Kidney (tissue), 14 donors: ENCODE measurements around the gene CRIM1. TPM values are rescaled to one million over a fixed set of nuclear protein-coding genes. Genes with fewer than 3 reads are reported as not detected.

Experiments used
- DNase-seq, 5 donors: peaks; one replicate each; pipeline ENCODE4 v3.0.0-alpha.2; 2013 to 2020
- FAIRE-seq: peaks from 2 replicates; lab custom pipeline; 2012; peaks lifted over from hg19 to GRCh38; lab: Jason Lieb, UNC
- H3K27ac ChIP-seq, 2 donors: one replicate each; pipeline ENCODE4 v1.7.0; 2013; ENCODE audit warnings: low read depth in 2 of 2, low read length in 2 of 2, inconsistent platforms in 1 of 2
- H3K27me3 ChIP-seq: one replicate; pipeline ENCODE4 v1.7.1; 2013; ENCODE audit warnings: low read length, inconsistent platforms; ENCODE audit not compliant: control insufficient read depth, insufficient read depth
- H3K36me3 ChIP-seq, 3 donors: one replicate each; pipeline versions ENCODE4 v1.7.0 to v1.7.1; 2013; ENCODE audit warnings: low read length in 3 of 3, control low read depth in 1 of 3, inconsistent platforms in 1 of 3; ENCODE audit not compliant: insufficient read depth in 3 of 3, control insufficient read depth in 2 of 3
- H3K4me1 ChIP-seq, 3 donors: one replicate each; pipeline versions ENCODE4 v1.7.0 to v1.7.1; 2013; ENCODE audit warnings: low read length in 3 of 3, inconsistent platforms in 1 of 3, low read depth in 1 of 3; ENCODE audit not compliant: control insufficient read depth in 2 of 3, insufficient read depth in 2 of 3
- H3K4me3 ChIP-seq, 3 donors: one replicate each; pipeline versions ENCODE4 v1.7.0 to v1.8.1; 2013; ENCODE audit warnings: low read length in 3 of 3, control low read depth in 1 of 3, inconsistent platforms in 1 of 3
- H3K9ac ChIP-seq, 3 donors: one replicate each; pipeline versions ENCODE4 v1.7.0 to v1.7.1; 2013; ENCODE audit warnings: low read length in 3 of 3, control low read depth in 1 of 3, inconsistent platforms in 1 of 3
- H3K9me3 ChIP-seq, 3 donors: one replicate each; pipeline versions ENCODE4 v1.7.0 to v1.7.1; 2013; ENCODE audit warnings: low read length in 3 of 3, control low read depth in 1 of 3, inconsistent platforms in 1 of 3; ENCODE audit not compliant: control insufficient read depth in 2 of 3, insufficient read depth in 1 of 3
- CTCF ChIP-seq: IDR thresholded peaks from 3 replicates; pipeline ENCODE4 v1.5.1; 2012; ENCODE audit warnings: mild to moderate bottlenecking, moderate library complexity, borderline replicate concordance; ENCODE audit not compliant: insufficient read depth; ENCODE audit errors: extremely low read depth
- intact Hi-C: fragments of 100-400 bp; cut with DNase I; formaldehyde crosslinking; loops from one replicate; pipeline ENCODE4 v1.11.1; 2022
- polyA plus RNA-seq: library from polyadenylated mRNA; stranded (reverse); fragments of 350-450 nt; fragmentation: Illumina TruSeq; extraction: RNeasy Lipid Tissue Mini Kit (QIAGEN cat#74804); gene quantifications from one replicate; pipeline ENCODE4 v1.2.3, GENCODE V29; 2014; ENCODE audit warnings: low read depth, low replicate concordance; ENCODE audit not compliant: insufficient read depth
- total RNA-seq: library from RNA; stranded (reverse); fragmentation: NEBNext Ultra II Directional; extraction: Animal tissue kit (Norgen Biotek cat#: 25700); gene quantifications from one replicate; pipeline ENCODE4 v1.2.1, GENCODE V29; 2021
- donor health status: control.
- donor health status: control.
- donor health status: control.
- donor health status: control.
- donor health status: control.
- donor health status: DM: yes; HTN: yes; CAD: no.
- donor health status: Normal renal cell carcinoma (clear cell type).

CRIM1 gene
- total and polyA plus RNA-seq, 2 donors from 2014 or later, result 47.2 to 154 TPM

DNA sequence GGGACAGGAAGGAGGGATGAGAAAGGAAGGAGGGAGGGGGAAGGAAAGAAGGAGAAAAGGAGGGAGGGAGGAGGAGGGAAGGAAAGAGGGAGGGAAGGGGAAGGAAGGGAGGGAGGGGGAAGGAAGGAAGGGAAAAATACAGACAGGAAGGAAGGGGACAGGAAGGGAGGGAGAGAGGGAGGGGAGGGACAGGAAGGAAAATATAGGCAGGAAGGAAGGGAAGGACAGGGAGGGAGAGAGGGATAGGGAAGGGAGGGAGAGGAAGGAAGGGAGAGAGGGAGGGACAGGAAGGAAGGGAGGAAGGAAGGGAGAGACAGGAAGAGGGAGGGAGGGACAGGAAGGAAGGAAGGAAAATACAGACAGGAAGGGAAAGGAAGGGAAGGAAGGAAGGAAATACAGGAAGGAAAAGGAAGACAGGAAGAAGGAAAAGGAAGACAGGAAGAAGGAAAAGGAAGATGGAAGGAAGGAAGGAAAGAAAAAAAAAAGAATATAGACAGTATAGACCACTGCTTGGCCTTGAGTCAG is 178.8 kb downstream of the CRIM1 start:
- no peak overlapping the region for H3K9ac ChIP-seq
- no peak for FAIRE-seq
- no peak for DNase-seq
- TF ChIP-seq CTCF, result no peak
- H3K36me3 ChIP-seq, result peaks cover 0 to 42% (median 27%) of the 10 kb centered on the region in 3 donors
- no peak overlapping the region for H3K4me3 ChIP-seq
- H3K9me3 ChIP-seq, result no peaks in the 10 kb centered on the region
- no peaks in the 10 kb centered on the region for H3K4me1 ChIP-seq
- H3K27me3 ChIP-seq, result no peaks in the 10 kb centered on the region
- H3K27ac ChIP-seq, result no peak overlapping the region
- intact Hi-C loops, result no loop called here

- FAIRE-seq, result no peak
- DNase-seq, result no peak
- Histone ChIP-seq H3K27me3 (no peaks in the 10 kb centered on the region), H3K36me3 (peaks cover 0 to 45% (median 28%) of the 10 kb centered on the region in 3 donors), H3K27ac (no peak overlapping the region), H3K9ac (no peak overlapping the region), H3K9me3 (no peaks in the 10 kb centered on the region), H3K4me3 (no peak overlapping the region), H3K4me1 (no peaks in the 10 kb centered on the region)
- TF ChIP-seq CTCF, result no peak
- intact Hi-C loops, result no loop called here
These were observed 179.5 kb downstream of the CRIM1 start for GRCh38 chr2:36535099-36535498.

GRCh38 chr2:36536776-36537175 is 181.2 kb downstream of the CRIM1 start:
- intact Hi-C loops, result no loop called here
- Histone ChIP-seq H3K4me1 (no peaks in the 10 kb centered on the region), H3K9ac (no peak overlapping the region), H3K27me3 (no peaks in the 10 kb centered on the region), H3K9me3 (no peaks in the 10 kb centered on the region), H3K27ac (no peak overlapping the region), H3K36me3 (peaks cover 0 to 48% (median 29%) of the 10 kb centered on the region in 3 donors), H3K4me3 (no peak overlapping the region)
- no peak for TF ChIP-seq CTCF
- DNase-seq, result no peak
- FAIRE-seq, result no peak

DNA sequence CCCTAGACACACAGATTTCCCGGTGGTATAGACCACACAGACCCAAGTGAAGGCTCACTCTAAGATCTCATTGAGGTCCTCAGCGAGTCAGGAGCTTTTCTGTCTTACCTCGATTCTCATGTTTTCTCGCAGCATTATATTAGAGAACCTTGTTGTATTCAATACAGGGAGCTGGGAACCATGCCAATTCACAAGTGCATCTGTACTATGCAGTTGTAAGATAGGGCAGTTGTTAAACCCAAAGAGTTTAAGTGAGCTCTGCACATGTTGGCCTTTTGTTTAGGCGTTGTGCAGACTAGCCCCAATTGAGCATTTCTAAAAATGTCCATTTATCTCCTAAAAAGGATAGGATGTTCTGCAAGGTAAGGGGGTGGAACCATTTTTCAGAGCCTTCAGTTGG is 182.8 kb downstream of the CRIM1 start:
- no peak overlapping the region for H3K9ac ChIP-seq
- DNase-seq, result no peak
- H3K9me3 ChIP-seq, result no peaks in the 10 kb centered on the region
- no peaks in the 10 kb centered on the region for H3K27me3 ChIP-seq
- no peak for FAIRE-seq
- H3K4me1 ChIP-seq, result no peaks in the 10 kb centered on the region
- H3K27ac ChIP-seq, result no peak overlapping the region
- intact Hi-C loops, result no loop called here
- H3K36me3 ChIP-seq, result peaks cover 0 to 41% (median 34%) of the 10 kb centered on the region in 3 donors
- no peak overlapping the region for H3K4me3 ChIP-seq
- no peak for TF ChIP-seq CTCF
